Activated CD4-positive, alpha-beta T cell treated with anti-CD3 and anti-CD28 coated beads, Interleukin-2, amount 50 U/mL, for 48 hours (primary cell): ENCODE data around the gene GGTLC1.

Experiments
- DNase-seq, 2 experiments: peaks; one replicate each; pipeline ENCODE4 v3.0.0-alpha.2; 2020

GGTLC1 gene

GRCh38 chr20:23988561-23988960 is at the start of gene GGTLC1:
TSS of gene GGTLC1 (minus strand) at chr20:23988779. CDS start at chr20:23986611, 2,168 bp downstream.
- no peak for DNase-seq

- DNase-seq = no peak
Observed at GRCh38 chr20:24034820-24035219, 46.2 kb upstream of the GGTLC1 start.

GRCh38 chr20:24033565-24033964 is 45.0 kb upstream of the GGTLC1 start:
- no peak for DNase-seq

GRCh38 chr20:24033151-24033550 is 44.6 kb upstream of the GGTLC1 start:
- no peak for DNase-seq

- no peak for DNase-seq
Observed at GRCh38 chr20:24032400-24032898, 43.9 kb upstream of the GGTLC1 start.

- DNase-seq = peak; percentile 64 to 75
Observed at GRCh38 chr20:24027229-24027628, 38.6 kb upstream of the GGTLC1 start.

- DNase-seq = no peak
Observed at GRCh38 chr20:24022621-24023180, 34.1 kb upstream of the GGTLC1 start.

- DNase-seq = no peak
Observed at GRCh38 chr20:24018796-24019195, 30.2 kb upstream of the GGTLC1 start.

- DNase-seq = no peak
Observed at GRCh38 chr20:24017458-24017755, 28.8 kb upstream of the GGTLC1 start.

- DNase-seq = peak in 1 of 2 experiments; percentile 19
Observed at GRCh38 chr20:24016607-24017457, 28.3 kb upstream of the GGTLC1 start.

- DNase-seq = no peak
Observed at GRCh38 chr20:24013953-24014352, 25.4 kb upstream of the GGTLC1 start.

GRCh38 chr20:24011282-24011681 is 22.7 kb upstream of the GGTLC1 start:
- DNase-seq = no peak

- no peak for DNase-seq
Observed at GRCh38 chr20:24007758-24008157, 19.2 kb upstream of the GGTLC1 start.

- DNase-seq = no peak
Observed at GRCh38 chr20:24007073-24007595, 18.6 kb upstream of the GGTLC1 start.

GRCh38 chr20:24006626-24007025 is 18.0 kb upstream of the GGTLC1 start:
- no peak for DNase-seq

GRCh38 chr20:24004471-24004870 is 15.9 kb upstream of the GGTLC1 start:
- no peak for DNase-seq

GRCh38 chr20:24002896-24003295 is 14.3 kb upstream of the GGTLC1 start:
- DNase-seq = no peak

GRCh38 chr20:24001712-24002405 is 13.3 kb upstream of the GGTLC1 start:
- DNase-seq = no peak

GRCh38 chr20:23998844-23999243 is 10.3 kb upstream of the GGTLC1 start:
- no peak for DNase-seq

- no peak for DNase-seq
Observed at GRCh38 chr20:23998392-23998791, 9.8 kb upstream of the GGTLC1 start.

GRCh38 chr20:23995905-23996666 is 7.5 kb upstream of the GGTLC1 start:
- DNase-seq = peak; percentile 73

GRCh38 chr20:23995291-23995690 is 6.7 kb upstream of the GGTLC1 start:
- DNase-seq = peak in 1 of 2 experiments; percentile 5
